CD4-positive, alpha-beta T cell treated with Interleukin-17A for 1 hour (primary cell): Measurements from ENCODE around the gene ZFHX3.
"Not testable (repeated sequence)": the region's sequence is repeated elsewhere in the genome, so short reads cannot be mapped to it uniquely, and the experiment has no call there.

Experiments
- DNase-seq: peaks from one replicate; pipeline ENCODE4 v3.0.0-alpha.2; 2020

ZFHX3 gene

GRCh38 chr16:73019457-73020362 lies 28.2 kb downstream of the ZFHX3 start:
- DNase-seq, result no peak

- no peak for DNase-seq
Measured at GRCh38 chr16:73018821-73019456, 29.0 kb downstream of the ZFHX3 start.

GRCh38 chr16:73017321-73017720 lies 30.6 kb downstream of the ZFHX3 start:
- no peak for DNase-seq

- no peak for DNase-seq
Measured at GRCh38 chr16:73016488-73016830, 31.5 kb downstream of the ZFHX3 start.

GRCh38 chr16:73015612-73016487 lies 32.1 kb downstream of the ZFHX3 start:
- no peak for DNase-seq

- DNase-seq, result no peak
Measured at GRCh38 chr16:73014768-73015167, 33.2 kb downstream of the ZFHX3 start.

GRCh38 chr16:73013974-73014373 lies 34.0 kb downstream of the ZFHX3 start:
- no peak for DNase-seq

- DNase-seq, result no peak
Measured at GRCh38 chr16:73012341-73012740, 35.6 kb downstream of the ZFHX3 start.

GRCh38 chr16:73011926-73012325 lies 36.0 kb downstream of the ZFHX3 start:
- no peak for DNase-seq

- no peak for DNase-seq
Measured at GRCh38 chr16:73010150-73010676, 37.7 kb downstream of the ZFHX3 start.

- DNase-seq, result not testable (repeated sequence)
Measured at GRCh38 chr16:73009710-73010109, 38.2 kb downstream of the ZFHX3 start.

GRCh38 chr16:73006026-73006425 lies 41.9 kb downstream of the ZFHX3 start:
- no peak for DNase-seq

- DNase-seq, result no peak
Measured at GRCh38 chr16:73002866-73003265, 45.1 kb downstream of the ZFHX3 start.

- no peak for DNase-seq
Measured at GRCh38 chr16:73000907-73001521, 46.9 kb downstream of the ZFHX3 start.

- DNase-seq, result no peak
Measured at GRCh38 chr16:73000020-73000906, 47.7 kb downstream of the ZFHX3 start.

GRCh38 chr16:72999541-73000019 lies 48.3 kb downstream of the ZFHX3 start:
- DNase-seq, result no peak

GRCh38 chr16:72997141-72997542 lies 50.8 kb downstream of the ZFHX3 start:
- DNase-seq, result no peak

- DNase-seq, result no peak
Measured at GRCh38 chr16:72996291-72997062, 51.5 kb downstream of the ZFHX3 start.

- not testable (repeated sequence) for DNase-seq
Measured at GRCh38 chr16:72995882-72996270, 52.1 kb downstream of the ZFHX3 start.

- no peak for DNase-seq
Measured at GRCh38 chr16:72995151-72995881, 52.6 kb downstream of the ZFHX3 start.
